Keratinocyte (primary cell): ENCODE measurements around the gene PYGM.

Experiments
- EZH2 ChIP-seq: IDR thresholded peaks from one replicate; pipeline ENCODE4 v1.6.1; 2012; ENCODE audit warnings: inconsistent platforms, mild to moderate bottlenecking, low read length, moderate library complexity
- TF ChIP-seq, protein P1 (sequence below), 3 experiments: IDR thresholded peaks in 1 of 3; conservative IDR thresholded peaks in 1 of 3; optimal IDR thresholded peaks in 1 of 3; 2 replicates in 2 of 3; 3 replicates in 1 of 3; pipeline versions ENCODE3 to v1.5.1; 2011; ENCODE audit warnings: low read length in 3 of 3, mild to moderate bottlenecking in 3 of 3, moderate library complexity in 2 of 3, control low read depth in 1 of 3, inconsistent platforms in 1 of 3; ENCODE audit not compliant: insufficient read depth in 2 of 3; ENCODE audit errors: extremely low read depth in 1 of 3

GRCh38 chr11:64774144-64774543 lies 14.4 kb upstream of the PYGM start:
- TF ChIP-seq, protein P1, sequence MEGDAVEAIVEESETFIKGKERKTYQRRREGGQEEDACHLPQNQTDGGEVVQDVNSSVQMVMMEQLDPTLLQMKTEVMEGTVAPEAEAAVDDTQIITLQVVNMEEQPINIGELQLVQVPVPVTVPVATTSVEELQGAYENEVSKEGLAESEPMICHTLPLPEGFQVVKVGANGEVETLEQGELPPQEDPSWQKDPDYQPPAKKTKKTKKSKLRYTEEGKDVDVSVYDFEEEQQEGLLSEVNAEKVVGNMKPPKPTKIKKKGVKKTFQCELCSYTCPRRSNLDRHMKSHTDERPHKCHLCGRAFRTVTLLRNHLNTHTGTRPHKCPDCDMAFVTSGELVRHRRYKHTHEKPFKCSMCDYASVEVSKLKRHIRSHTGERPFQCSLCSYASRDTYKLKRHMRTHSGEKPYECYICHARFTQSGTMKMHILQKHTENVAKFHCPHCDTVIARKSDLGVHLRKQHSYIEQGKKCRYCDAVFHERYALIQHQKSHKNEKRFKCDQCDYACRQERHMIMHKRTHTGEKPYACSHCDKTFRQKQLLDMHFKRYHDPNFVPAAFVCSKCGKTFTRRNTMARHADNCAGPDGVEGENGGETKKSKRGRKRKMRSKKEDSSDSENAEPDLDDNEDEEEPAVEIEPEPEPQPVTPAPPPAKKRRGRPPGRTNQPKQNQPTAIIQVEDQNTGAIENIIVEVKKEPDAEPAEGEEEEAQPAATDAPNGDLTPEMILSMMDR (optimal IDR thresholded peaks at IDR 0.05 in 1 of 3, IDR thresholded peaks at IDR 0.05 in 1 of 3, conservative IDR thresholded peaks at IDR 0.05 in 1 of 3; ENCODE audit: extremely low read depth in 1 of 3, insufficient read depth in 2 of 3, low read length in 3 of 3): no peak
- no peak for TF ChIP-seq EZH2
